ENCODE results near the gene SH3GLB1.

Gene SH3GLB1

DNA sequence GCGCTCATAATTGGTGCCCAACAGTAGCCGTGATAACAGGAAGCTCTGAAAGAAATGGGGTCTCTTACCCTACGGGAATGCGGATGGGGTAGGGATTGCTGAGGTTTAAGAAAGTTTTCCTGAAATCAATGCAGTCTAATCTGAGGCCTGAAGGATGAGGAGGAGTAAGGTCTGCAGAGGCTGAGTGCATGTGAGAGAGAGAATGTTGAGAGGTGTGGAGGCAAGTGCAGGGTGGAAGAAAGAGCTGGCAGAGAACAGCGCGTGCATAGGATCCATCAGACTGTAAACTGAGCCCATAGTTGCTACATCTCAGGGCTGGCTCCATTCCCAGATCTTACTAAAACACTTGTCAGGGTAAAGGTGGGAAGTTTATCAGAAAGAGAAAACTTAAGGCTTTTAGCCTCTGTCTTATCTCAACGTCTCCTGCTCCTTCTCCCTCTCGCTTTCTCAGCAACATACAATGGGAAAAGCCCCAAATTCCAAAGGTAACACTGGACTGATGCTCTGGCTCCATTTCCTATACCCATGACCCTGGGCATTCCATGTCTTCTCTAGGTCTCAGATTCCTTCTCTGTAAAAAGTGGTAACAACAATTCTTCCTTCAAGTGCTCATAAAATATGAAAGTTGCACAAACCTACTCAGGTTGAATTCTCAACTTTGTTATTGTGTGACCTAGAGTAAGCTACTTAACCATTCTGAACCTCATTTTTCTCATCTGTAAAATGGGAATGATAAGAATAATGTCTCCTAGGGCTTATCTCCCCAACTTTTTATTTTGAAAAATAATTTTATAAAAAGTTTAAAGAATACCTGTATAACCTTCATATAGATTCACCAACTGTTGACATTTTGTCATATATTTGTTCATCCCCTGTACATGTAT lies 75.2 kb downstream of the SH3GLB1 start:
- no peak overlapping the region for H3K27ac ChIP-seq
- H2AFZ ChIP-seq (ENCODE audit: low read depth): no peak overlapping the region
- no peaks in the 10 kb centered on the region for H3K36me3 ChIP-seq (ENCODE audit: insufficient read depth)
- no peaks in the 10 kb centered on the region for H4K20me1 ChIP-seq (ENCODE audit: insufficient read depth)
- H3K4me3 ChIP-seq (IDR thresholded peaks at IDR 0.05; ENCODE audit: insufficient read depth, low read depth, low read length): no peak overlapping the region
- no peaks in the 10 kb centered on the region for H3K4me1 ChIP-seq (ENCODE audit: low read depth, poor library complexity, severe bottlenecking)
- no peak overlapping the region for H3K9ac ChIP-seq
- H3K79me2 ChIP-seq (ENCODE audit: insufficient read depth, low read depth): no peaks in the 10 kb centered on the region
- TF ChIP-seq, protein P1, sequence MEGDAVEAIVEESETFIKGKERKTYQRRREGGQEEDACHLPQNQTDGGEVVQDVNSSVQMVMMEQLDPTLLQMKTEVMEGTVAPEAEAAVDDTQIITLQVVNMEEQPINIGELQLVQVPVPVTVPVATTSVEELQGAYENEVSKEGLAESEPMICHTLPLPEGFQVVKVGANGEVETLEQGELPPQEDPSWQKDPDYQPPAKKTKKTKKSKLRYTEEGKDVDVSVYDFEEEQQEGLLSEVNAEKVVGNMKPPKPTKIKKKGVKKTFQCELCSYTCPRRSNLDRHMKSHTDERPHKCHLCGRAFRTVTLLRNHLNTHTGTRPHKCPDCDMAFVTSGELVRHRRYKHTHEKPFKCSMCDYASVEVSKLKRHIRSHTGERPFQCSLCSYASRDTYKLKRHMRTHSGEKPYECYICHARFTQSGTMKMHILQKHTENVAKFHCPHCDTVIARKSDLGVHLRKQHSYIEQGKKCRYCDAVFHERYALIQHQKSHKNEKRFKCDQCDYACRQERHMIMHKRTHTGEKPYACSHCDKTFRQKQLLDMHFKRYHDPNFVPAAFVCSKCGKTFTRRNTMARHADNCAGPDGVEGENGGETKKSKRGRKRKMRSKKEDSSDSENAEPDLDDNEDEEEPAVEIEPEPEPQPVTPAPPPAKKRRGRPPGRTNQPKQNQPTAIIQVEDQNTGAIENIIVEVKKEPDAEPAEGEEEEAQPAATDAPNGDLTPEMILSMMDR (conservative IDR thresholded peaks at IDR 0.05; ENCODE audit: low read depth, low read length): no peak
- H3K27me3 ChIP-seq (ENCODE audit: insufficient read depth, low read depth): no peaks in the 10 kb centered on the region
- no peak overlapping the region for H3K4me2 ChIP-seq

- no peak overlapping the region for H3K9ac ChIP-seq
- no peaks in the 10 kb centered on the region for H3K27me3 ChIP-seq (ENCODE audit: insufficient read depth, low read depth)
- H4K20me1 ChIP-seq (ENCODE audit: insufficient read depth): no peaks in the 10 kb centered on the region
- H3K79me2 ChIP-seq (ENCODE audit: insufficient read depth, low read depth): no peaks in the 10 kb centered on the region
- no peak overlapping the region for H3K4me2 ChIP-seq
- H3K27ac ChIP-seq: no peak overlapping the region
- no peaks in the 10 kb centered on the region for H3K36me3 ChIP-seq (ENCODE audit: insufficient read depth)
- no peaks in the 10 kb centered on the region for H3K4me1 ChIP-seq (ENCODE audit: low read depth, poor library complexity, severe bottlenecking)
- TF ChIP-seq, protein P1 (conservative IDR thresholded peaks at IDR 0.05; ENCODE audit: low read depth, low read length): no peak
- no peak overlapping the region for H2AFZ ChIP-seq (ENCODE audit: low read depth)
- H3K4me3 ChIP-seq (IDR thresholded peaks at IDR 0.05; ENCODE audit: insufficient read depth, low read depth, low read length): no peak overlapping the region
Observed at GRCh38 chr1:86782482-86782881, 78.1 kb downstream of the SH3GLB1 start.

DNA sequence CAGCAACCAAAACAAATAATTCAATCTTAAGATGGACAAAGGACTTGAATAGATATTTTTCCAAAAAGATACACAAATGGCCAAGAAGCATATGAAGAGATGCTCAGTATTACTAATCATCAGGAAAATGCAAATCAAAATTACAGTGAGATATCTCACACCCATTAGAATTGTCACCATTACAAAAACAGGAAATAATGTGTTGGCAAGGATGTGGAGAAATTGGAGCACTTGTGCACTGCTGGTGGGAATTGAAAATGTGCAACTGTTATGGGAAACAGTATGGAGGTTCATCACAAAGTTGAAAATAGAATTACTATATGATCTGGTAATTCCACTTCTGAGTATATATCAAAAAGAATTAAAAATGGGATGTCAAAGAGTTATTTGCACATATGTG lies 83.2 kb downstream of the SH3GLB1 start:
- Histone ChIP-seq H3K36me3 (ENCODE audit: insufficient read depth) (no peaks in the 10 kb centered on the region), H3K4me2 (no peak overlapping the region)

GRCh38 chr1:86788300-86789206 lies 84.2 kb downstream of the SH3GLB1 start:
- Histone ChIP-seq H3K4me2 (no peak overlapping the region), H4K20me1 (ENCODE audit: insufficient read depth) (no peaks in the 10 kb centered on the region), H3K4me3 (IDR thresholded peaks at IDR 0.05; ENCODE audit: insufficient read depth, low read depth, low read length) (no peak overlapping the region), H3K27me3 (ENCODE audit: insufficient read depth, low read depth) (no peaks in the 10 kb centered on the region), H3K79me2 (ENCODE audit: insufficient read depth, low read depth) (no peaks in the 10 kb centered on the region), H3K36me3 (ENCODE audit: insufficient read depth) (no peaks in the 10 kb centered on the region), H3K9ac (no peak overlapping the region), H3K4me1 (ENCODE audit: low read depth, poor library complexity, severe bottlenecking) (no peaks in the 10 kb centered on the region), H2AFZ (ENCODE audit: low read depth) (no peak overlapping the region), H3K27ac (no peak overlapping the region)
- TF ChIP-seq, protein P1 (conservative IDR thresholded peaks at IDR 0.05; ENCODE audit: low read depth, low read length): no peak

More for the DNA sequence above, 83.2 kb downstream of the SH3GLB1 start:
- no peaks in the 10 kb centered on the region for H3K79me2 ChIP-seq (ENCODE audit: insufficient read depth, low read depth)
- no peaks in the 10 kb centered on the region for H4K20me1 ChIP-seq (ENCODE audit: insufficient read depth)
- no peak overlapping the region for H2AFZ ChIP-seq (ENCODE audit: low read depth)
- H3K4me3 ChIP-seq (IDR thresholded peaks at IDR 0.05; ENCODE audit: insufficient read depth, low read depth, low read length): no peak overlapping the region
- H3K9ac ChIP-seq: no peak overlapping the region
- H3K4me1 ChIP-seq (ENCODE audit: low read depth, poor library complexity, severe bottlenecking): no peaks in the 10 kb centered on the region
- H3K27me3 ChIP-seq (ENCODE audit: insufficient read depth, low read depth): no peaks in the 10 kb centered on the region
- no peak overlapping the region for H3K27ac ChIP-seq
- TF ChIP-seq, protein P1 (conservative IDR thresholded peaks at IDR 0.05; ENCODE audit: low read depth, low read length): no peak
